Stimulated activated CD8-positive, alpha-beta memory T cell treated with anti-CD3 and anti-CD28 coated beads, Interleukin-7, amount 100 ng/mL, for 24 hours (primary cell): ENCODE results near the gene RFX2.

Source experiments
- DNase-seq: peaks from one replicate; pipeline ENCODE4 v3.0.0-alpha.2; 2020; ENCODE audit warnings: low read depth

Gene RFX2

GRCh38 chr19:6103894-6104293 lies 6.4 kb downstream of the RFX2 start:
- DNase-seq: no peak

- no peak for DNase-seq
These were observed 7.1 kb downstream of the RFX2 start for GRCh38 chr19:6103217-6103644.

- no peak for DNase-seq
These were observed 8.3 kb downstream of the RFX2 start for GRCh38 chr19:6101991-6102390.

GRCh38 chr19:6101291-6101825 lies 8.9 kb downstream of the RFX2 start:
- DNase-seq: no peak

- DNase-seq: no peak
These were observed 9.9 kb downstream of the RFX2 start for GRCh38 chr19:6100284-6100915.

GRCh38 chr19:6099599-6099998 lies 10.7 kb downstream of the RFX2 start:
- no peak for DNase-seq

- no peak for DNase-seq
These were observed 11.3 kb downstream of the RFX2 start for GRCh38 chr19:6099033-6099432.

GRCh38 chr19:6098574-6098973 lies 11.7 kb downstream of the RFX2 start:
- no peak for DNase-seq

- DNase-seq: no peak
These were observed 12.4 kb downstream of the RFX2 start for GRCh38 chr19:6097911-6098310.

GRCh38 chr19:6095760-6096159 lies 14.5 kb downstream of the RFX2 start:
- DNase-seq: no peak

- DNase-seq: no peak
These were observed 17.7 kb downstream of the RFX2 start for GRCh38 chr19:6092329-6093286.

- DNase-seq: no peak
These were observed 18.5 kb downstream of the RFX2 start for GRCh38 chr19:6091771-6092291.

GRCh38 chr19:6090634-6091033 lies 19.7 kb downstream of the RFX2 start:
- DNase-seq: no peak

- DNase-seq: no peak
These were observed 21.7 kb downstream of the RFX2 start for GRCh38 chr19:6088602-6089049.

- DNase-seq: no peak
These were observed 23.2 kb downstream of the RFX2 start for GRCh38 chr19:6087074-6087571.

GRCh38 chr19:6086068-6086788 lies 24.1 kb downstream of the RFX2 start:
- DNase-seq: no peak

GRCh38 chr19:6084821-6085220 lies 25.5 kb downstream of the RFX2 start:
- DNase-seq: no peak

GRCh38 chr19:6079107-6079506 lies 31.2 kb downstream of the RFX2 start:
- DNase-seq: no peak

- no peak for DNase-seq
These were observed 32.2 kb downstream of the RFX2 start for GRCh38 chr19:6078068-6078467.

- DNase-seq: no peak
These were observed 33.4 kb downstream of the RFX2 start for GRCh38 chr19:6076675-6077463.

GRCh38 chr19:6076291-6076665 lies 34.0 kb downstream of the RFX2 start:
- DNase-seq: no peak
